OCI-M1 (cell line): ENCODE results near the gene ZDHHC9.
A peak's percentile ranks its signal among the peaks of the same experiment; 100 is the strongest.

Experiments
- DNase-seq: peaks from one replicate; lab custom pipeline; 2025; lab: John Stamatoyannopoulos, UW

ZDHHC9 gene

GRCh38 chrX:129785160-129785947 lies 58.3 kb downstream of the ZDHHC9 start:
- no peak for DNase-seq

DNA sequence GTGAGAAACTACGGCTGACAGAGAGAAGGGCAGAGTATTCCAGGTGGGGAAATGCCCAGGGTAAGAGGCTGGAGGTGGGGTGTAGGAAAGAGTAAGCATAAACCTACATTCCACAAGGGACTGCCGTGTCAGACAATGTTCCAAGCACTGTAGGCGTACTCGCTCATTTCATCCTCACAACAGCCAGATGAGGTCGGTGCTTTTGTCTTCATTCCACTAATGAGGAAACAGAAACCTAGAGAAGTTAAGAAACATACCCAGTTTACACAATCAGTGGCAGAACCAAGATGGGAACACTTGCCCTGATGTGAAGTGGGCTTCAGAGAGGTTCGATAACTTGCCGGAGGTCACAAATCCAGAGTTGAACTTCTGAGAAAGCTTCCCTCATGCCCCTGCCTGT lies 59.3 kb downstream of the ZDHHC9 start:
- no peak for DNase-seq

GRCh38 chrX:129783291-129783713 lies 60.4 kb downstream of the ZDHHC9 start:
- no peak for DNase-seq

DNA sequence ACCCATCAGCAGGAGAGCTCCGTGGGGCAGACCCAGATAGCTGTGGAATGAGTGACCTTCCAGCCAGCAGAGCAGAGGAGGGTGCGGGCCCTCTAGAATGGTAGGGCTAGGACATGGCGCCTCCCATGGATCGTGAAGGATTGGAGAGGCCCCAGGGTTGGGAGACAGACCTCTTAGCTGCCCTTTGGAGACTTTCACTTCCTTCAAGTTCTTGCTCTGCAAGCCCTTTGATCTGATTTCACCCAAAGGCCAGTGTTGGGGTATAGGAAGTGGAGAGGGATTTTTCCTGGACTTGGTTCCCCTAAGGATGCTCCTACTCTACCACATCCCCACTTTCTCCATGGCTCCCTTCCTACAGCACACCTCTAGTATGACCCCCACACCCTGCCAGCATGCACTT lies 61.0 kb downstream of the ZDHHC9 start:
- DNase-seq = no peak

DNA sequence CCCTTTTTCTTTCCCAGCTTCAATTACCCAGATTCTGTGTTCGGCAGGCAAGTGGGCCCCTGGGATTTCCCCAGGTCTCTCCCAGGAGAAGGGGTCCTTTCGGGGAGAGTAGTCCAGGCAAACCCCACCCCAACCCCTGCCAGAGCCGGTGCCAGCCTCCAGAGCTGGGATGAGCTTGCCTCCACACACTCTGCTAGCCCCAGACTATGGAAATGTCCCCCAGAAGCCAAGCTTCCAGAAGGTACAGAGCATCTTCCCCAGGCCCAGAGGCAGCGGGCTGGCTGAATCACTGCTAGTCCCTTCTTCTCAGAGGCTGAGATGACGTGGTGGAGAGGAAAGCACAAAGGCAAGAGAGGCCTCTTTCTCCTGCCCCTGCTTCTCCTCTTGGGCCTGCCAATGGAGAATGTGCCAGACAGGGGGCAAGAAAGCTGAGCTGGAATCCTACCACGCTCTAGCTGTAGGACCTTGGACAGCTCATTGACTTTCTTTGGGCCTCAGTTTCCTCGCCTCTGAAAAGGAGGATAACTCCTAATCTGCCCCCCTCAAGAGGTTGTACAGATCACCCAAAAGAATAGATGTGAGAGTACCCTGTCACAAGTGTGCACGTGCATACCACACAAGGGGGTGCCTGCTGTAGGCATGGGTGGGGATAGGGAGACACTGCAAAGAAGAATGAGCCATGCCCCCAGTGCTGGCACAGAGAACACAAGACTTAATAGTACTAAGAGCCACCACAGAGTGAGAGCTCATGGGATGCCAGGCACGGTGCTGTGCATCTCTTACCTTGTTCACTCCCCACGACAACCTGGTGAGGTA lies 61.8 kb downstream of the ZDHHC9 start:
- no peak for DNase-seq

DNA sequence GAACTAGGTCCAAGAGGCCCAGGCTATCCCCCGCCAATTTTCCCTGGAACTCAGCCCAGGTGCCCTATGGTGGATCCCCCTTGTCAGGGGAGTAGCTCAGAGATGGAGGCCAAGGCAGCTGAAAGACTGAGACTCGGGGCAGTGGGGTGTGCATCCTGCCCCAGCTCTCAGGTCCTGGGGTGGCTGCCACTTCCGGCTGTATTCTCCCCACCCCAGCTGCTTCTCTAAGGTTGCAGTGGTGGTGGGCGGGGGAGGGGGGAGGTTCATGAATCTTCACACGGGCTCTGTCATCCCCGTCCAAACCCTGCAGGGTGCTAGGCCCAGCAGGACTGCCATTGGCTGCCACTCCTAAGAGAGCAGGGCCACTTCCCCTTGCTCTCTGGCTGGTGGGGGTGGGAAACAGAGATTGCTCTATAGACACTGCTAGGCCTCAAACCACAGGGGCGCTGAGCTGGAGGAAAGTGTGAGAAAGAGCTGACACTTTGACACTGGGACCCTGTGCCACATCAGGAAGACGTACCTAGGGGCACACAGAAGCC lies 62.5 kb downstream of the ZDHHC9 start:
- peak; percentile 61 for DNase-seq

DNA sequence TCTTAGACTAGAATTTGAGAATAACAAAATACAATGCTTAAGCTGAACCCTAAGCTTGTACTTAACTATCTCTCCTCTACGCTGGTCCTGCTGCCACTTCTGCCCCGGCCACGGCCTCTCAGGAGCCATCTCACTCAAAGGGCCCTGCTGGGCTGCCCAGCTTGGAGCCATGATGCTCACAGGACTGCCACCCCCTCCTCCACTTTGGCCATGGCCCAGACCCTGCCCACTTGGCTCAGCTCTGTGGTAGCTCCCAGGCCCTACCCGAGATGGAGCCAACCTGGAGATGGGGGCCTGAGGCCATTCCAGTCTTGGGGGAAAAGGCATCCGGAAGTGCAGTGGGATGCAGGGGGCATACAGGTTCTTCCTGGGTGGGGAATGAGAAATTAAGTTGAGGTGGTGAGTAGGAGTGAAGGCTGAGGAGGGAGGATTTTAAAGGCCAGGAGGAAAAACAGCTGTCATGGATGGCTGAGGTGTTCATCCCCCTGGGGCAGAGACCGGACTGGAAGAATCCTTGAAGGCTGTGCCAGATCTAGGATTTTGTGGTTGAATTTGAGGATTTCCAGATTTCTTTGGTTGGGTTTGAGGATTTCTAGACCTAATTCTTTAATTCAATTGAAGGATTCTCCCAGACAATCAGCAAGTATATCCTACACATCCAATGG lies 63.1 kb downstream of the ZDHHC9 start:
- no peak for DNase-seq

DNA sequence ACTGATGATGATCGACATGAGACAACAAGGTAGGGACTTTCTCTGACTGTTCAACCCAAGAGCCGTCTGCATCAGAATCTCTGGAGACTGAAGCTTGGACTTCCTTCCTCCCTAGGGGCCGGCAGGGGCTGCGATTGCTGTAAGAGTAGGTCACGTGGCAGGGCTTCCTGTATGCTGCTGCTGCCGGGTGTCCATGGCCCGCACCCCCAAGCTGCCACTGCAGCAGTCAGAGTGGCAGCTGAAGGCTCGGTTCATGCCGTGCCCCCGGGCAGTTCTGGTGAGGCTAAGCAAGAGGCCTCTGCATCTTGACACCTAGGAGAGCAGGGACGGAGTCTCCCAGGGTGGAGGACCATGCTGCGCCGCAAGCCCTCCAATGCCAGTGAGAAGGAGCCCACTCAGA lies 63.9 kb downstream of the ZDHHC9 start, which contains the start of gene SASH3:
Gene SASH3 (plus strand): TSS at position 203 of the 400 bp plus-strand sequence. CDS start 149 bp downstream, at position 352.
- no peak for DNase-seq

DNA sequence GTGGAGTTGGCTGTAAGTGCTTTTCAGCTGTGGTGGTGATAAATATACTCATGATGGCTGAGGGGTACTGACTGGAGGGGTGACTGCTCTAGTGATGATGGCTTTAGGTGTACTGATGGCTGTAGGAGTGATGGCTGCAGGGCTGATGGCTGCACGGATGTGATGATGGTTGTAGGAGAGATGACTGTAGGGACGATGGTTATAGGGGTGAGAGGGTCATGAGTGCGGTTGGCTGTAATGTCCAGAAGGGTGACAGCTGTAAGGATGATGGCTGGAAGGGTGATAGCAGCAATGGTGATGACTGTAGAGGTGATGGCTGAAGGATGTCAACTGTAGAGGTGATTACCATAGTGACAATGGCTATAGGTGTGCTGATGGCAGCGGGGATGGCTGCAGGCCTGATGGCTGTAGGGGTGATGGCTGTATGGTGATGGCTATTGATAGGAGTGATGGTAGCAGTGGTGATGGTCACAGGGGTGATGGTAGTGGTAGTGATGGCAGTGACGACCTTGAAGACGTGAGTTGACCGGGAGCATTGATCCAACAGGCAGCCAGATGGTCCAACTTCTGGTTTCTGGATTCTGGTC lies 64.5 kb downstream of the ZDHHC9 start:
- DNase-seq = no peak

GRCh38 chrX:129777218-129778030 lies 66.3 kb downstream of the ZDHHC9 start:
- no peak for DNase-seq

GRCh38 chrX:129773649-129774458 lies 69.8 kb downstream of the ZDHHC9 start:
- DNase-seq = peak; percentile 1

GRCh38 chrX:129772796-129773431 lies 70.8 kb downstream of the ZDHHC9 start:
- DNase-seq = peak; percentile 82

DNA sequence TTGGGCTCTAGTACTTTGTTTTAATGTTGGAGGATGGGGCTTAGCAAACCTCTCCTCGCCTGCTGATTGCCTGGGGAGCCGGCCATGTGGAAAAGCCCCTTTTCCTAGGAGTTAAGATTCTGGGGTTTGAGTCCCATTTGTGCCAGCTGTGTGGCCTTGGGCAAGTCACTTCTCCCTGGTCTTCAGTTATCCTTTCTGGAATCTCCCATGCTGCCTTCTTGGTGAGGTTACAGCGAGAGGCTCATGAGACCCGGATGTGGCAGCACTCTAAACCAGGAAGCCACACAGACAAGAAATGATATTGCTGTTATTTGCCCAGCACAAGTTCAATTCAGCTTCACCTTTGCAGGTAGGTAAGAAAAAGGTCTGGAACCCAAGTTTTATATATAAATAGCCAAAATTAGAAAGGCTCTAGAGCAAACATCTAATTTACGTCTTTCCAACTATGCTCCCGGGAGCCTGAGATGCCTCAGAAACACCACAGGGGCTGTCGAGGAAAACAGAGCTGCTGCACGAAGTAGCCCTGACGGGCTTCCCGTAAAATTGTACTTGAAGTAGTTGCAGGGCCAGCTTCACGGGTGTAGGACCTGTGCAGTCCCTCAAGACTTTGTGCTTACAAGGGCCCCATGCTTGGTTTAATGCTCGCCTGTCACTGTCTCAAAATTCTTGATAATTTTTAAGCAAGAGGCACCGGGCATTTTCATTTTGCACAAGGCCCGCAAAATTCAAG lies 72.3 kb downstream of the ZDHHC9 start:
- DNase-seq = no peak

DNA sequence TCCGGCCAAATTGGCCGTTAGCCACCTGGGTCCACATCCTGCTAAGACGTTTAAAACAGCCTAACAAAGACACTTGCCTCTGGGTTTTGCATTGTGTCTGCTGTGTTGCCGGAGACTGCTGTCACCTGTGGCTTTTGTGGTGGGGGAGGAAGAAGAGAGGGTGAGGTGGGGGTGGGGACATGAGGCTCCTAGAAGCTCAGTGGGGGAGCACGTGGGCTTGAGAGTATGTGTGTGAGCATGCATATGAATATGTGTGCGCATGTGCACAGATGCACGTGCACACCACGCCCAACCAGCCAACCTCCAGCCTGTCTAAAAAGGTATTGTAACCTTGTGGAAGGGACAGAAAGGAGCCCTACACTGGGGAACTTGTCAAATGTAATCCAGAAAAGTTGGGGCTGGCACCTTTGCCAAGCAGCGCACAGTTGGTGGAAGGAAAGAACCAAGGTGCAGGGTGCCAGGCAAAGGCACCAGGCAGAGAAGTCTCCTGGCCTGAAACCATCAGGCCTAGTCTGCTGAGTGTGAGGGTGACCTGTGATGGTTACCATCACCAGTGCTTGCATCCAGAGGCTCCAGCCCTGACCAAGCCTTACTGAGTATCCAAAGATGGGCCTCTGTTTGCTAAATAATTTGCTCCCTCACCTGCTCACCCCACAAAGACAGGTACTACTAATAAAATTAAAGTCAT lies 74.1 kb downstream of the ZDHHC9 start:
- DNase-seq = no peak

DNA sequence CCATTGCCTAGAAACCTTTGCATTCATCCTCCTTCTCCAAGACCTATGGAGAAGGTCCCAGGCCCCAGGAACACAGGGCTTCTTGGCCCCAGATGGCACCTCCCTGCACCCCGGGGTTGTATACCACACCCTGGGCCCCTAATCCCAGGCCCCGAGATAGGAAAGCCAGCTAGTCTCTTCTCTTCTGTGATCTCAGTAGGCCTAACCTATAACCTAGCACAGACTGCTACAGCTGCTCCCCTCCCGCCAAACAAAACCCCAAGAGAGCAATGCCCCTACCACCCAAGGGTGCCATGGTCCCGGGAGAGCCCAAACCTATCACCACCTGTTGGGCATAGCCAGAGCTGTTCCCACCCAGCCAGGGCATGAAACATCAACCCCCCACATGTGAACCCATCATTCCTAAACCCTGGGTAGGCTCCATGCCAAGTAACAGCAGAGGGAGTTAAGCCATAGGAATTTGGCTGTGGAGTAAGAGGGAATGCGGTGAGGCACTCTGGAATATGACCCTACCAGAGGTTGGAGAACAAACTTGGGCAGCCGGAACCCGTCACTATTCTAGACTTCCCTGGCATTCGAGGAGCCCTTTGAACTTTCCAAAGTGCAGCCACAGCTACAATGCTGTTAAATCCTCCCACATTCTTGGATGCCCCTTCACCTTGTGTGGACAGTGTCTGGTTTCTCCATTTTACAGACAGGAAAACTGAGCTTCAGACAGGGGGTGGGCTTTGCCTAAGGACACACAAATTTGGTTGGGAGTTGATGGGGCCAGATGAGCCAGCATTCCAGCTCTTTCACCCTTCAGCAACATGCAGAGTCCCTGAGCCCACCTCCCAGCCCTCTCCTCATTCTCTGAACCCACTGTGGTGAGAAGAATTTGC lies 74.9 kb downstream of the ZDHHC9 start:
- DNase-seq = no peak

GRCh38 chrX:129768186-129768585 lies 75.5 kb downstream of the ZDHHC9 start:
- DNase-seq = no peak

DNA sequence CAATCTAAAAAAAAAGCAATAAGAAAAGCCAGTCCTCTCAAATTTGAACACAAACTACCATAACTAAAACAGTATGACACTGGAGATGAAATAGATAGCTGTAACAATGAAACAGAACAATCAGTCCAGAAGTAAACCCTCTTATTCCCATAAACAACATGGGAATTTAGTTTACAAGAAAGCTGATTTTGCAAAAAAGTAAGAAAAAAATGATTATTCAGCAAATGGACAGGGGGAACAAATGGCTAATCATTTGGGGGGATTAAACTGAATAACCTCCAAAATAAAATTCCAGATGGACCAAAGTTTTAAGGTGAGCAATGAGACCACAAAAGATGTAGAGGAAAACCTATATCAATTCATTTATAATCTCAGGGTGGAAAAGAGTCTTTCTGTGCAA lies 80.0 kb downstream of the ZDHHC9 start:
- DNase-seq = no peak
